Dermis blood vessel endothelial cell (primary cell): ENCODE data around the gene UMODL1. TPM values are rescaled to one million over a fixed set of nuclear protein-coding genes. Genes with fewer than 3 reads are reported as not detected.

Experiments used
- DNase-seq: peaks from one replicate; pipeline ENCODE4 v3.0.0; 2010
- total RNA-seq: library from RNA; depleted of rRNA; stranded (reverse); fragments of >200 nt; gene quantifications from 2 replicates; pipeline ENCODE4 v1.2.3, GENCODE V29; 2014

Gene UMODL1
- total RNA-seq, 1 donor from 2014 or later, result not detected

GRCh38 chr21:42040411-42041180, 30.5 kb upstream of the UMODL1 start:
- peak; percentile 47 for DNase-seq

GRCh38 chr21:42041246-42041645, 29.9 kb upstream of the UMODL1 start:
- no peak for DNase-seq

DNA sequence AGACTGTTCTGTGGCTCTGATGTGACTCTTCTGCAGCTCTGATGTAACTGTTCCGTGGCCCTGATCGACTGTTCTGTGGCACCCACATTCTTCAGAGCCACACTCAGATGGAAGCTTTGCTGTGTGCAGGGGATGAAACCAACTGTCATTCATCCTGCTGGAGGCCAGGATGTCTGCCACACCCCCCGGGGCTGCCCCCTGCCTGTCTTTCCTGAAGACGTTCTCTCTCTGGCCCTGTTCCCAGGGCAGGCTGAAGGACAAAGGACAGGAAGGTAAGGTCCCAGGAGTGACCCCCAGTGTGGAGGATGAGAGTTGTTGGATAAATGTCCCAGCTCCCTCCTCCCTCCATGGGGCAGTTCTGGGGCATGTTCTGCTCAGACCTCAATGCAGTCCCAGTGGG, 29.4 kb upstream of the UMODL1 start:
- no peak for DNase-seq

GRCh38 chr21:42042651-42043050, 28.5 kb upstream of the UMODL1 start:
- no peak for DNase-seq

DNA sequence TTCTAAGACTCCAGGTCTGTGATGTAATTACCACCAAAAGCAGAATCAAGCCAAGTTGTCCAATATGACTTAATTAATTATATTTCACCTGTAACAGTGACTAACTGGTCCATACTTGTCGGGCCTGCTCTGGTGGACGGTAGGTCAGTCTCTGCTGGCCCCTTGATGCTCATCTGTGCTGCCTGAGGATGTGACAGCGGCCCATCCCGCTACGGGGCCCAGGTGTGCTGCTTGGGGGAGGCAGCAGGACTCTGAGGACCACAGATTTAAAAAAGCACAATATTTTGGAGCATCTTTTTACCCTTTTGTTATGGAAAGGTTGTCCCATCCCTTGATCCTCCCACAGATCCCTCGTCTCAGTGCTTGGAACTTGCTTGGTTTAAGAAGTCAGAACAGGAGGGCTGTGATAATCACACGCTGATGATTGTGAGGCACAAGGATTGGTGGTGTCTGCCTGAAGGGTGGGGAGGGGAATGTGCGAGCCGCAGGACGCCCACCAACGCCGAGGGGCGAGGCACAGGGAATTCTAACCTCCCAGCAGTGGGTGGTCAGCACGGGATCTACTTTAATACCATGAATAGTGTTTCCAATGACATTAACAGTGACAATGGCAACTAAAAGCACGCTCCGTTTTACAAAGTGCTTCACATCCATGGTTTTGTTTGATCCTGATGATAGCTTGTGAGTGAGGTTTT, 27.8 kb upstream of the UMODL1 start:
- no peak for DNase-seq

GRCh38 chr21:42043961-42044360, 27.2 kb upstream of the UMODL1 start:
- no peak for DNase-seq

GRCh38 chr21:42044871-42045495, 26.1 kb upstream of the UMODL1 start:
- DNase-seq, result no peak

DNA sequence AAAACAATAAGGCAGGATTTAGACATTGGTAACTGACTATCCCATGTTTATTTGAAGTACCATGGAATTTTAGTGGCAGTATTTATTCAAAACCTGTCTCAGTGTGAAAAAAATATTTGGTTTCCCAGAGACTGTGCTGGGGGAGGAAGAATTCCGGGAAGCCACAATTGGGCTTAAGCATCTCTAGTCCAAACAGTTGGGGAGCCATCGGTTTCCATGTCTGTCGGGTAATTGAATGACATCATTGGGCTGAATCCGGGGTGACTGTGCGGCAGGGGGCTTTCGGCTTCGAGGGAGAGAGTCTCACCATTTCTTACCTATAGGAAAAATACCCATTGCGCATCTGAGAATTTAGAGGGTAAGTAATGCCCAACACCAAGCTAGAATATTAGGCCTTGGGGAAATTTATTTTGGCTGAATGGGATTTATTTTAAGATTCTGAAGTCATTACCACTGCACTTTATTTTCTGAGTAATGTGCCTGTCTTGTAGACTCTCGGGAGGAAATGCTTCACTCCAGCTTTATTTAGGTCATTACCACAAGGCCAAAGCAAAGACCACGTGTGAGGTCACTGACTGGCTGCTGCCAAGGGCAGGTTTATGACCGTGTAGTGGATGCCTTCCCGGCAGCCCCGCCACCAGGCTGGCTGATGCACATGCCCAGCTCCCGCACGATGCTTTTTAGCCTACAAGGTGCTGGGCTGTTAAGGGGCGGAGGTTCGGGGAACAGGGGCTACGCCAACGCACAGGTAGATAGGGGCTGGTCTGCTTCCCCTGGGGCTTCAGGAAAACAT, 23.1 kb upstream of the UMODL1 start:
- DNase-seq, result peak; percentile 73

GRCh38 chr21:42048870-42049577, 22.1 kb upstream of the UMODL1 start:
- no peak for DNase-seq

GRCh38 chr21:42049578-42050430, 21.3 kb upstream of the UMODL1 start:
- no peak for DNase-seq

- peak; percentile 26 for DNase-seq
Observed at GRCh38 chr21:42051788-42052187, 19.3 kb upstream of the UMODL1 start.

DNA sequence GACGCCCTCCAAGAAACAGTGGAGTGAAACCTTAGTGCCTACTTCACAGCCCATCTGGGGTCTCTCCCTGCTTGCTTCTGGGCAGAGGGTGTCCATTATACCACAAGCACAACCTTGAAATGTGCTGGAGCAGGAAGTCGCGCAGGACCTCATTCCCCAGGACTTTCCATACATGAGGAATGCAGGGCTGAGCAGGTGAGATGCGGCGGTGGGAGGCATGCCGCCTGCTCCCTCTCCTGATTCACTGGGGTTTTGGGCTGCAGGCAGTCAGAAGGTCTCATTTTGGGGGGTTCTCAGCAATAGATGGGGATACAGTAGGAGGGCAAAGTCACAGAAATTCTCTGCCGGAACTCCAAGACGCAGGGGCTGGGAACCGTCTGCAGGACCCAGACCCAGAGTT, 15.7 kb upstream of the UMODL1 start:
- no peak for DNase-seq

- DNase-seq, result no peak
Observed at GRCh38 chr21:42056468-42056867, 14.6 kb upstream of the UMODL1 start.

- peak; percentile 14 for DNase-seq
Observed at GRCh38 chr21:42056996-42057689, 14.0 kb upstream of the UMODL1 start.

DNA sequence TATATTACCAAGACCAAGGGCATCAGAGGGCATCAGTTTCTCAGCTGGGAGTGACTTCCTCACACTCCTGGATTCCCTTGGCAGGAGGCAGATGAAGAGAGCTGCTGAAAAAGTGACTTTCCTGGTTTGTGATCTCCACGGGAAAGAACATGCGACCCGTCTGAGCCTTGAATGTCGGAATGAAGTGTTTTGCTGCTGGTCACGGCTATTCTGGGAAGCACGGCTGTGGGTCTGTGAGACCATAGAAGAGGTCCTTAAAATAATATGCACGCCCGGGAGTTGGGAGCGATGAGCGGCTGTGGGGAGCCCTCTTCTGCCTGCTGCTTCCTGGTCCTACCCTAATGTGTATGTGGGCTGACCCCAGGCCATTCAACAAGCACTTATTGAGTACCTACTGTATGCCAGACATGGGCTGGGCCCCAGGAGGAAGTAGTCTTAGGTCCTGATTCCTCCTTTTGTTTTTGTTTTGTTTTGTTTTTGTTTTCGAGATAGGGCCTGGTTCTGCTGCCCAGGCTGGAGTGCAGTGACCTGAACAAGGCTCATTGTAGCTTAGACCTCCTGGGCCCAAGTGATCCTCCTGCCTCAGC, 13.2 kb upstream of the UMODL1 start:
- no peak for DNase-seq

GRCh38 chr21:42058631-42059111, 12.4 kb upstream of the UMODL1 start:
- no peak for DNase-seq

DNA sequence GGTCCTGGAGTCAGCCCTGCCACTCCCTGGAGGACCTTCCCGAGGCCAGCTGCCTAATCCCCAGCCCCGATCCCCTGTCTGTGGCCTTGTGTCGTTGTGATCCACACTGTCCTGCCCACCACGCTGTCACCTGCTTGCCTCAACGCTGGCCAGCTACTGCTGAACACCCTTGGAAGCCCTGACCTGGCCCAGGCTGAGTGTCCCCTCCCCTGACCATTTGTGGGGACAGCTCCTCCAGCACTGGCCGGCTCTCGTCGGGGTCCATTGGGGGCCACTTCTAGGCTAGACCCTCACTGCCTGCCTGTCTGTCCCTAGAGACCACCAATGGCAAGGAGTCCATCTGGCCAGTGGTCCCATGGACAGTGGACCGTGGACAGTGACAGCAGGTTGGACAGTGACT, 12.0 kb upstream of the UMODL1 start:
- DNase-seq, result no peak

DNA sequence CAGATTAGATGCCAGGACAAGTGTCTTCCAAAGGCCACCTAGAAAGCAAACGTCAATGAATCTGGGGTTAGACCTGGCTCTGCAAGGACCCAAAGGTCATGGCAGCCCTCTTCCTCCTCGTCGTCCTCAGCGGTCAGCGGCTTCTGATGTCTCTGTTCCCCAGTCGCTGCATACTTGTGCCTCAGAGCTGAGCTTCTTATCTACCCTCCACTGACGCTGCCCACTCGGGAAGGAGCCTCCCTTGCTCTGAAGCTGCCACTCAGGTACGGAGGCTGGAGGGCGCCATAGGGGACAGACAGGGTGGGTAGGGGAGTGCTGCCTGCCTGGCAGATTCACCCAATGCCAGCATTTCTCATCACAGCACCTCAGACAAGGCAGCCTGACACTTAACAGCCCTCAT, 11.4 kb upstream of the UMODL1 start:
- DNase-seq, result no peak

GRCh38 chr21:42060166-42060565, 11.0 kb upstream of the UMODL1 start:
- DNase-seq, result no peak
